ENCODE results near the gene HTR6. TPM values are rescaled to one million over a fixed set of nuclear protein-coding genes. Genes with fewer than 3 reads are reported as not detected.

The HTR6 gene
- total RNA-seq, 1 donor from 2014 or later, result not detected

DNA sequence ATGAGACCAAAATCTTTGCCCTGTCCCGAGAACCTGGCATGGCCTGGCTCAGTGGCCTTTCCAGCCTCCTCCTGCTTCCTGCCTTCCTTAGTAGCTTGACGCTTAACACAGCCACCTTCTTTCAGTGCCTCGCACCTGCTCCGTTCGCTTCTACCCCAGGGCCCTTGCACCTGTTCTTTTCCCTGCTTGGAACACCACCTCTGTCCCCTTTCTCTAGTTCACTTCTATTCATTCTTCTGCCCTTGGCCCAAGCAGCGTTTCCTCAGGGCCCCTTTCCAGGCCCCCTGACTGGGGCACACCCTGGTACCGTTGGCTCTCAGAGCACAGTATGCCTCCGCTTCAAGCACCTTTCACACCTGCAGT is 9.0 kb upstream of the HTR6 start:
- TF ChIP-seq, protein P1, sequence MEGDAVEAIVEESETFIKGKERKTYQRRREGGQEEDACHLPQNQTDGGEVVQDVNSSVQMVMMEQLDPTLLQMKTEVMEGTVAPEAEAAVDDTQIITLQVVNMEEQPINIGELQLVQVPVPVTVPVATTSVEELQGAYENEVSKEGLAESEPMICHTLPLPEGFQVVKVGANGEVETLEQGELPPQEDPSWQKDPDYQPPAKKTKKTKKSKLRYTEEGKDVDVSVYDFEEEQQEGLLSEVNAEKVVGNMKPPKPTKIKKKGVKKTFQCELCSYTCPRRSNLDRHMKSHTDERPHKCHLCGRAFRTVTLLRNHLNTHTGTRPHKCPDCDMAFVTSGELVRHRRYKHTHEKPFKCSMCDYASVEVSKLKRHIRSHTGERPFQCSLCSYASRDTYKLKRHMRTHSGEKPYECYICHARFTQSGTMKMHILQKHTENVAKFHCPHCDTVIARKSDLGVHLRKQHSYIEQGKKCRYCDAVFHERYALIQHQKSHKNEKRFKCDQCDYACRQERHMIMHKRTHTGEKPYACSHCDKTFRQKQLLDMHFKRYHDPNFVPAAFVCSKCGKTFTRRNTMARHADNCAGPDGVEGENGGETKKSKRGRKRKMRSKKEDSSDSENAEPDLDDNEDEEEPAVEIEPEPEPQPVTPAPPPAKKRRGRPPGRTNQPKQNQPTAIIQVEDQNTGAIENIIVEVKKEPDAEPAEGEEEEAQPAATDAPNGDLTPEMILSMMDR (IDR thresholded peaks at IDR 0.05), result no peak
- ATAC-seq, result no peak
- H3K9me3 ChIP-seq, result no peaks in the 10 kb centered on the region
- H3K36me3 ChIP-seq, result peaks cover 10% of the 10 kb centered on the region
- H3K27me3 ChIP-seq (ENCODE audit: low read depth), result no peaks in the 10 kb centered on the region
- peaks cover 37% of the 10 kb centered on the region for H3K4me1 ChIP-seq
- no peak overlapping the region for H3K4me3 ChIP-seq
- intact Hi-C loops (cut with DNase I), result no loop called here
- H3K27ac ChIP-seq, result no peak overlapping the region
- no peak for DNase-seq

DNA sequence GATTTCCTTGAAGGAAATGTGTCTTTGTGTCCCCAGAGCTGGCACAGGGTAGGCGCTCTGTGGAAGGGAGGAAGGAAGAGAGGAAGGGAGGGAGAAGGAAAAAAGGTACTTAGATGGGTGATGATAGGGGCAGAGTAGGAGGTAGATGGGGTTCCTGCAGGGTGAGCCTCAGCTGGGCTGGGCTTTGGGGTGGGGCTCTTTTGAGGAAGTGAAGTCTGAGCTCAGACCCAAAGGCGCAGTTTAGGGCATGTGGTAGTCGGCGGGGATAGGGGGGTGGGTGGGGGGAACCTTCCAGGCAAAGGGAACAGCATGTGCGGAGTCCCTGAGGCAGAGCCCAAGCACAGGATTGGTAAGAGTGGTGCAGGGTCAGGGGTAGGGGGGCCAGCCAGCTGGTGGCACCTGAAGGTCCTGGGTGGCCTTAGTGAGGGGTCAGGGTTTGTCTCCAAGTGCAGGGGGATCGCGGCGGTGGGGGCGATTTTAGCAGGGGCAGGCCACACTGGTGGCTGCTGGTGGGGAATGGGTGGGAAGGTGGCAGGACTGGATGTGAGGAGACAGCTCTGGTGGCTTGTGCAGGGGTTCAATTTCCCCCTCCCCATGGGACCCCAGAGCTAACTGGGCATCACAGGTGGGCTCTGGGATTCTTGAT is 8.4 kb upstream of the HTR6 start:
- DNase-seq (no peak), ATAC-seq (no peak)
- intact Hi-C loops (cut with DNase I), result no loop called here
- Histone ChIP-seq H3K4me3 (no peak overlapping the region), H3K9me3 (no peaks in the 10 kb centered on the region), H3K27me3 (ENCODE audit: low read depth) (no peaks in the 10 kb centered on the region), H3K27ac (no peak overlapping the region), H3K36me3 (peaks cover 10% of the 10 kb centered on the region), H3K4me1 (peaks cover 31% of the 10 kb centered on the region)
- TF ChIP-seq, protein P1 (IDR thresholded peaks at IDR 0.05), result no peak

DNA sequence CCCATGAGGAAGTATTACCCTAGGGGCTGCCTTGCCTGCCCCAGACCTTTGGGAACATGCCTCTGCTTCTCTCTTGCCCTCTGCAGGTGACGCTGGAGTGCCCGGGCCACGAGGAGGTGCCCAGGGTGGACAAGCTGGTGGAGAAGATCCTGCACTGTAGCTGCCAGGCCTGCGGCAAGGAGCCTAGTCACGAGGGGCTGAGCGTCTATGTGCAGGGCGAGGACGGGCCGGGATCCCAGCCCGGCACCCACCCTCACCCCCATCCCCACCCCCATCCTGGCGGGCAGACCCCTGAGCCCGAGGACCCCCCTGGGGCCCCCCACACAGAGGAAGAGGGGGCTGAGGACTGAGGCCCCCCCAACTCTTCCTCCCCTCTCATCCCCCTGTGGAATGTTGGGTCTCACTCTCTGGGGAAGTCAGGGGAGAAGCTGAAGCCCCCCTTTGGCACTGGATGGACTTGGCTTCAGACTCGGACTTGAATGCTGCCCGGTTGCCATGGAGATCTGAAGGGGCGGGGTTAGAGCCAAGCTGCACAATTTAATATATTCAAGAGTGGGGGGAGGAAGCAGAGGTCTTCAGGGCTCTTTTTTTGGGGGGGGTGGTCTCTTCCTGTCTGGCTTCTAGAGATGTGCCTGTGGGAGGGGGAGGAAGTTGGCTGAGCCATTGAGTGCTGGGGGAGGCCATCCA is 7.8 kb upstream of the HTR6 start:
- intact Hi-C loops (cut with DNase I), result no loop called here
- H3K4me3 ChIP-seq, result no peak overlapping the region
- no peaks in the 10 kb centered on the region for H3K9me3 ChIP-seq
- H3K36me3 ChIP-seq, result peaks cover 10% of the 10 kb centered on the region
- no peaks in the 10 kb centered on the region for H3K27me3 ChIP-seq (ENCODE audit: low read depth)
- peaks cover 27% of the 10 kb centered on the region for H3K4me1 ChIP-seq
- no peak for ATAC-seq
- no peak overlapping the region for H3K27ac ChIP-seq
- TF ChIP-seq, protein P1 (IDR thresholded peaks at IDR 0.05), result no peak
- no peak for DNase-seq

DNA sequence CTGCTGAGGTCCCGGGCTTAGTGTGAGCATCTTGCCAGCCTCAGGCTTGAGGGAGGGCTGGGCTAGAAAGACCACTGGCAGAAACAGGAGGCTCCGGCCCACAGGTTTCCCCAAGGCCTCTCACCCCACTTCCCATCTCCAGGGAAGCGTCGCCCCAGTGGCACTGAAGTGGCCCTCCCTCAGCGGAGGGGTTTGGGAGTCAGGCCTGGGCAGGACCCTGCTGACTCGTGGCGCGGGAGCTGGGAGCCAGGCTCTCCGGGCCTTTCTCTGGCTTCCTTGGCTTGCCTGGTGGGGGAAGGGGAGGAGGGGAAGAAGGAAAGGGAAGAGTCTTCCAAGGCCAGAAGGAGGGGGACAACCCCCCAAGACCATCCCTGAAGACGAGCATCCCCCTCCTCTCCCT is 7.2 kb upstream of the HTR6 start:
- Histone ChIP-seq H3K36me3 (peaks cover 10% of the 10 kb centered on the region), H3K27ac (no peak overlapping the region), H3K4me3 (no peak overlapping the region), H3K9me3 (no peaks in the 10 kb centered on the region), H3K4me1 (peaks cover 21% of the 10 kb centered on the region), H3K27me3 (ENCODE audit: low read depth) (no peaks in the 10 kb centered on the region)
- TF ChIP-seq, protein P1 (IDR thresholded peaks at IDR 0.05), result no peak
- intact Hi-C loops (cut with DNase I), result no loop called here
- ATAC-seq (no peak), DNase-seq (no peak)

DNA sequence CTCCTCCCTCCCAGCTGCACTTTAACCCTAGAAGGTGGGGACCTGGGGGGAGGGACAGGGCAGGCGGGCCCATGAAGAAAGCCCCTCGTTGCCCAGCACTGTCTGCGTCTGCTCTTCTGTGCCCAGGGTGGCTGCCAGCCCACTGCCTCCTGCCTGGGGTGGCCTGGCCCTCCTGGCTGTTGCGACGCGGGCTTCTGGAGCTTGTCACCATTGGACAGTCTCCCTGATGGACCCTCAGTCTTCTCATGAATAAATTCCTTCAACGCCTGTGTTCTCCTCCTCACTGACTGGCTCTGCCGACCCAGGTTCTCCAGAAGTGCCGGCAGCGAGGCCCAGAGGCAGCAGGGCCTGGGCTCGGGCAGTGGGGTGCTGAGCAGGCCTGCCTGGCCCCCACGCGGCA is 6.5 kb upstream of the HTR6 start:
- intact Hi-C loops (cut with DNase I), result no loop called here

More for the DNA sequence above, 6.5 kb upstream of the HTR6 start:
- Histone ChIP-seq H3K4me3 (no peak overlapping the region), H3K4me1 (peaks cover 20% of the 10 kb centered on the region), H3K9me3 (no peaks in the 10 kb centered on the region), H3K27ac (no peak overlapping the region), H3K36me3 (peaks cover 10% of the 10 kb centered on the region), H3K27me3 (ENCODE audit: low read depth) (peaks cover 6% of the 10 kb centered on the region)
- ATAC-seq (no peak), DNase-seq (no peak)
- TF ChIP-seq, protein P1 (IDR thresholded peaks at IDR 0.05), result no peak

Data from lower lobe of right lung (tissue), 2 donors.